Osteoblast (primary cell): ENCODE results near the gene KATNIP. TPM values are rescaled to one million over a fixed set of nuclear protein-coding genes. Genes with fewer than 3 reads are reported as not detected.

Experiments
- DNase-seq: peaks from one replicate; pipeline ENCODE4 v3.0.0; 2011; ENCODE audit warnings: low spot score, mixed read lengths; ENCODE audit not compliant: insufficient read length; ENCODE audit errors: missing footprints
- H2AFZ ChIP-seq: 2 replicates; pipeline ENCODE4 v1.6.0; 2011; ENCODE audit warnings: mild to moderate bottlenecking, low read length
- H3K27ac ChIP-seq: 2 replicates; pipeline ENCODE4 v1.5.1; 2011; ENCODE audit warnings: mild to moderate bottlenecking, low read depth, low read length, moderate library complexity
- H3K27me3 ChIP-seq: 2 replicates; pipeline ENCODE4 v1.6.0; 2012; ENCODE audit warnings: mild to moderate bottlenecking, control low read depth, inconsistent platforms, low read length, moderate library complexity; ENCODE audit not compliant: insufficient read depth
- H3K36me3 ChIP-seq: 2 replicates; pipeline ENCODE4 v1.5.1; 2011; ENCODE audit warnings: mild to moderate bottlenecking, low read length, control low read depth, moderate library complexity; ENCODE audit not compliant: insufficient read depth
- H3K4me1 ChIP-seq: 2 replicates; pipeline ENCODE4 v1.5.1; 2011; ENCODE audit warnings: mild to moderate bottlenecking, low read length, control low read depth, moderate library complexity; ENCODE audit not compliant: insufficient read depth
- H3K4me2 ChIP-seq: 2 replicates; pipeline ENCODE4 v1.6.0; 2011; ENCODE audit warnings: mild to moderate bottlenecking, low read length; ENCODE audit not compliant: insufficient read depth
- H3K4me3 ChIP-seq: fragments of 200-600 bp; sonication (generic); 3 replicates; pipeline ENCODE4 v1.5.1; 2012; ENCODE audit warnings: mild to moderate bottlenecking, low read length, inconsistent platforms; ENCODE audit not compliant: insufficient read depth
- H3K79me2 ChIP-seq: 2 replicates; pipeline ENCODE4 v1.6.0; 2012; ENCODE audit warnings: mild to moderate bottlenecking, low read length, control low read depth, inconsistent platforms; ENCODE audit not compliant: insufficient read depth
- H3K9me3 ChIP-seq: 2 replicates; pipeline ENCODE4 v1.5.1; 2011; ENCODE audit warnings: low read depth, low read length, control low read depth
- H4K20me1 ChIP-seq: 2 replicates; pipeline ENCODE4 v1.6.0; 2012; ENCODE audit warnings: mild to moderate bottlenecking, low read length, control low read depth; ENCODE audit not compliant: insufficient read depth
- CTCF ChIP-seq: IDR thresholded peaks from 2 replicates; pipeline ENCODE4 v1.5.1; 2011; ENCODE audit warnings: mild to moderate bottlenecking, low read depth, low read length, moderate library complexity; ENCODE audit errors: extremely low read depth
- total RNA-seq: library from RNA; depleted of rRNA; stranded (reverse); fragments of >200 nt; gene quantifications from 2 replicates; pipeline ENCODE4 v1.2.3, GENCODE V29; 2012

The KATNIP gene
- total RNA-seq, 1 donor = 30.8 TPM

GRCh38 chr16:27558434-27558833 is 8.5 kb downstream of the KATNIP start:
- DNase-seq = no peak
- H3K4me3 ChIP-seq = no peak overlapping the region
- peaks cover 6% of the 10 kb centered on the region for H4K20me1 ChIP-seq
- no peaks in the 10 kb centered on the region for H3K9me3 ChIP-seq
- no peak overlapping the region for H3K27ac ChIP-seq
- no peak overlapping the region for H3K4me2 ChIP-seq
- TF ChIP-seq CTCF = no peak
- H3K79me2 ChIP-seq = peaks cover 26% of the 10 kb centered on the region
- H3K4me1 ChIP-seq = no peaks in the 10 kb centered on the region
- no peaks in the 10 kb centered on the region for H3K27me3 ChIP-seq
- H2AFZ ChIP-seq = no peak overlapping the region
- H3K36me3 ChIP-seq = no peaks in the 10 kb centered on the region

- Histone ChIP-seq H3K79me2 (peaks cover 22% of the 10 kb centered on the region), H3K4me3 (no peak overlapping the region), H3K4me1 (no peaks in the 10 kb centered on the region), H3K4me2 (no peak overlapping the region), H3K9me3 (no peaks in the 10 kb centered on the region), H4K20me1 (peaks cover 6% of the 10 kb centered on the region), H3K27me3 (no peaks in the 10 kb centered on the region), H2AFZ (no peak overlapping the region), H3K27ac (no peak overlapping the region), H3K36me3 (no peaks in the 10 kb centered on the region)
- DNase-seq = no peak
- no peak for TF ChIP-seq CTCF
These were observed 9.0 kb downstream of the KATNIP start for GRCh38 chr16:27558932-27559331.

DNA sequence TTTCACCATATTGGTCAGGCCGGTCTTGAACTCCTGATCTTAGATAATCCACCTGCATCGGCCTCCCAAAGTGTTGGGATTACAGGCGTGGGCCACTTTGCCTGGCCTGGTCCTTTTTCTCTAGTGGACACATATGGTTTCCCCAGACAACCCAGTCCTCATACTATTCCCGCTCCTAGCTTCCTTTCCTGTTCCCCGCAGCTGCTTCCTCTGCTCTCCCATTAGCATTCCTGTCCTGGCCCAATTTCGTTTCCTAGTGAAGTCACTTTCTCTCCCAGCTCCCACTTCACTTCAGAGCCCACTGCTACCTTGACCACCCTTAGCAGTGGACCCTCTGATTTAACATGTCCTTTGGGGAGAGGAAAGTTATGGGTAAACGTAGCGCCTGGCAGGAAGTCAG is 11.3 kb downstream of the KATNIP start:
- Histone ChIP-seq H3K27me3 (no peaks in the 10 kb centered on the region), H3K36me3 (no peaks in the 10 kb centered on the region), H3K9me3 (no peaks in the 10 kb centered on the region), H2AFZ (no peak overlapping the region), H3K79me2 (peaks cover 13% of the 10 kb centered on the region), H3K4me1 (no peaks in the 10 kb centered on the region), H3K4me3 (no peak overlapping the region), H4K20me1 (peaks cover 6% of the 10 kb centered on the region), H3K4me2 (no peak overlapping the region), H3K27ac (no peak overlapping the region)
- TF ChIP-seq CTCF = no peak
- no peak for DNase-seq

DNA sequence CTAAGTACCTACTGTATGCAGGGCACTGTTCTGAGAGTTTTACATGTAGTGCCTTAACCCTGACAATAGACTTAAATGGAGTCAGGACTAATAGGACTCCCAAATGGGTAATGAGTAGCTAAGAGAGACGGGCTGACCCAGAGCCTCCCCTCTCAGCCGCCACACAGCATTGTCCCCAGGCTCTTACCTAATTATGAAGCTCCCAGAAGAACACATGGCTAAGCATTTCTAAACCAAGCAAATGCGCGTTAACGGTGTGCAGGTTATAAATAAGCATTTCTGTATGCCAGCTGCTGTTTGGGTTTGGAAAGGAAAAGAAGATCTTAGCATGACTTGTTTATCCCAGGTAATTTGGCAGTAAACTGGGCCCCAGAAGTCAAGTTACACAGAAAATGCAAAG is 14.3 kb downstream of the KATNIP start:
- Histone ChIP-seq H3K9me3 (no peaks in the 10 kb centered on the region), H2AFZ (no peak overlapping the region), H3K4me3 (no peak overlapping the region), H3K4me1 (no peaks in the 10 kb centered on the region), H3K79me2 (peaks cover 3% of the 10 kb centered on the region), H3K27me3 (no peaks in the 10 kb centered on the region), H4K20me1 (peaks cover 4% of the 10 kb centered on the region), H3K4me2 (no peak overlapping the region), H3K27ac (no peak overlapping the region), H3K36me3 (no peaks in the 10 kb centered on the region)
- DNase-seq = no peak
- no peak for TF ChIP-seq CTCF
